ENCODE results near the gene LHX6.
A peak's percentile ranks its signal among the peaks of the same experiment; 100 is the strongest.

LHX6 gene

GRCh38 chr9:122190597-122191381 is 38.0 kb downstream of the LHX6 start:
- peak; percentile 30 for DNase-seq

GRCh38 chr9:122188369-122188768 is 40.4 kb downstream of the LHX6 start:
- DNase-seq, result no peak

GRCh38 chr9:122186777-122187470 is 41.8 kb downstream of the LHX6 start:
- no peak for DNase-seq

- no peak for DNase-seq
Measured at GRCh38 chr9:122186301-122186700, 42.5 kb downstream of the LHX6 start.

GRCh38 chr9:122184551-122184950 is 44.2 kb downstream of the LHX6 start:
- no peak for DNase-seq

- DNase-seq, result no peak
Measured at GRCh38 chr9:122183501-122183900, 45.3 kb downstream of the LHX6 start.

GRCh38 chr9:122180633-122181032 is 48.1 kb downstream of the LHX6 start:
- DNase-seq, result no peak

- DNase-seq, result no peak
Measured at GRCh38 chr9:122179690-122180074, 49.1 kb downstream of the LHX6 start.

- DNase-seq, result no peak
Measured at GRCh38 chr9:122179054-122179689, 49.6 kb downstream of the LHX6 start.

GRCh38 chr9:122176916-122177315 is 51.8 kb downstream of the LHX6 start:
- no peak for DNase-seq

- DNase-seq, result no peak
Measured at GRCh38 chr9:122173670-122174069, 55.1 kb downstream of the LHX6 start.

GRCh38 chr9:122172131-122172530 is 56.6 kb downstream of the LHX6 start:
- no peak for DNase-seq

- DNase-seq, result no peak
Measured at GRCh38 chr9:122168356-122168755, 60.4 kb downstream of the LHX6 start.

- no peak for DNase-seq
Measured at GRCh38 chr9:122164286-122164685, 64.5 kb downstream of the LHX6 start.

- no peak for DNase-seq
Measured at GRCh38 chr9:122162415-122162814, 66.3 kb downstream of the LHX6 start.

GRCh38 chr9:122159925-122160246 is 68.9 kb downstream of the LHX6 start:
- DNase-seq, result no peak

GRCh38 chr9:122159026-122159924 is 69.5 kb downstream of the LHX6 start, which contains the start of the genes MORN5 and NDUFA8:
MORN5 (plus strand) TSS chr9:122159908; CDS start chr9:122159973, 65 bp downstream.
NDUFA8 (minus strand) TSS chr9:122159779; CDS start chr9:122159677, 102 bp downstream.
- DNase-seq, result peak; percentile 97

- peak; percentile 46 for DNase-seq
Measured at GRCh38 chr9:122158202-122158601, 70.6 kb downstream of the LHX6 start.

- no peak for DNase-seq
Measured at GRCh38 chr9:122155796-122156195, 73.0 kb downstream of the LHX6 start.
